ENCODE measurements around the gene OGG1.

The OGG1 gene

GRCh38 chr3:9727743-9728142, 22.0 kb upstream of the OGG1 start:
- DNase-seq (ENCODE audit: low spot score): no peak

- no peak for DNase-seq (ENCODE audit: low spot score)
These were observed 20.3 kb upstream of the OGG1 start for GRCh38 chr3:9729419-9729818.

GRCh38 chr3:9730657-9731205, 19.0 kb upstream of the OGG1 start:
- DNase-seq (ENCODE audit: low spot score): peak; percentile 26

GRCh38 chr3:9731206-9732079, 18.3 kb upstream of the OGG1 start, which contains the start of gene BRPF1:
TSS of gene BRPF1 (plus strand) at chr3:9731735. CDS start at chr3:9734141, 2,406 bp downstream.
- peak; percentile 99 for DNase-seq (ENCODE audit: low spot score)

GRCh38 chr3:9732080-9732739, 17.5 kb upstream of the OGG1 start:
- DNase-seq (ENCODE audit: low spot score): no peak

GRCh38 chr3:9732740-9733115, 17.0 kb upstream of the OGG1 start:
- no peak for DNase-seq (ENCODE audit: low spot score)

GRCh38 chr3:9736831-9737230, 12.9 kb upstream of the OGG1 start:
- DNase-seq (ENCODE audit: low spot score): no peak

GRCh38 chr3:9739181-9739580, 10.6 kb upstream of the OGG1 start:
- no peak for DNase-seq (ENCODE audit: low spot score)

GRCh38 chr3:9742560-9742959, 7.2 kb upstream of the OGG1 start:
- DNase-seq (ENCODE audit: low spot score): no peak

- DNase-seq (ENCODE audit: low spot score): no peak
These were observed 6.2 kb upstream of the OGG1 start for GRCh38 chr3:9743548-9743947.

- no peak for DNase-seq (ENCODE audit: low spot score)
These were observed 5.6 kb upstream of the OGG1 start for GRCh38 chr3:9744162-9744561.

- no peak for DNase-seq (ENCODE audit: low spot score)
These were observed 4.2 kb upstream of the OGG1 start for GRCh38 chr3:9745521-9745920.

- DNase-seq (ENCODE audit: low spot score): no peak
These were observed 3.4 kb upstream of the OGG1 start for GRCh38 chr3:9746330-9746729.

GRCh38 chr3:9747267-9747666, 2.5 kb upstream of the OGG1 start:
- DNase-seq (ENCODE audit: low spot score): no peak

GRCh38 chr3:9748031-9748430, 1.7 kb upstream of the OGG1 start:
- DNase-seq (ENCODE audit: low spot score): no peak

- DNase-seq (ENCODE audit: low spot score): peak; percentile 35
These were observed 482 bp upstream of the OGG1 start for GRCh38 chr3:9749296-9749644.

- DNase-seq (ENCODE audit: low spot score): no peak
These were observed 1.0 kb downstream of the OGG1 start for GRCh38 chr3:9750556-9751411.

- no peak for DNase-seq (ENCODE audit: low spot score)
These were observed 4.9 kb downstream of the OGG1 start for GRCh38 chr3:9754678-9755077.

GRCh38 chr3:9757427-9757826, 7.7 kb downstream of the OGG1 start:
- DNase-seq (ENCODE audit: low spot score): no peak

- DNase-seq (ENCODE audit: low spot score): no peak
These were observed 11.2 kb downstream of the OGG1 start for GRCh38 chr3:9760779-9761505.

GRCh38 chr3:9761919-9762318, 12.2 kb downstream of the OGG1 start:
- DNase-seq (ENCODE audit: low spot score): no peak

- DNase-seq (ENCODE audit: low spot score): no peak
These were observed 13.1 kb downstream of the OGG1 start for GRCh38 chr3:9762871-9763270.

All from pons (tissue), 1 donor.